ENCODE data around the gene ZNF547.

ZNF547 gene

GRCh38 chr19:57376151-57376550, 12.8 kb downstream of the ZNF547 start:
- DNase-seq, result no peak

DNA sequence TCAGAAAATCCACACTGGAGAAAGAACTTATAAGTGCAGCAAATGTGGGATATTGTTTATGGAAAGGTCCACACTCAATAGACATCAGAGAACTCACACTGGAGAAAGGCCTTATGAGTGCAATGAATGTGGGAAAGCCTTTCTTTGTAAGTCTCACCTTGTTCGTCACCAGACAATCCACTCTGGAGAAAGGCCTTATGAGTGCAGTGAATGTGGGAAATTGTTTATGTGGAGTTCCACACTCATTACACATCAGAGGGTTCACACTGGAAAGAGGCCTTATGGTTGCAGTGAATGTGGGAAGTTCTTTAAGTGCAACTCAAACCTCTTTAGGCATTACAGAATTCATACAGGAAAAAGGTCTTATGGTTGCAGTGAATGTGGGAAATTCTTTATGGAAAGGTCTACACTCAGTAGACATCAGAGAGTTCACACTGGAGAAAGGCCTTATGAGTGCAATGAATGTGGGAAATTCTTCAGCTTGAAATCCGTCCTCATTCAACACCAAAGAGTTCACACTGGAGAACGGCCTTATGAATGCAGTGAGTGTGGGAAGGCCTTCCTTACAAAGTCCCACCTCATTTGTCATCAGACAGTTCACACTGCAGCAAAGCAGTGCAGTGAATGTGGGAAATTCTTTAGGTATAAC, 14.3 kb downstream of the ZNF547 start:
- DNase-seq, result no peak

GRCh38 chr19:57380923-57381322, 17.6 kb downstream of the ZNF547 start:
- DNase-seq, result no peak

DNA sequence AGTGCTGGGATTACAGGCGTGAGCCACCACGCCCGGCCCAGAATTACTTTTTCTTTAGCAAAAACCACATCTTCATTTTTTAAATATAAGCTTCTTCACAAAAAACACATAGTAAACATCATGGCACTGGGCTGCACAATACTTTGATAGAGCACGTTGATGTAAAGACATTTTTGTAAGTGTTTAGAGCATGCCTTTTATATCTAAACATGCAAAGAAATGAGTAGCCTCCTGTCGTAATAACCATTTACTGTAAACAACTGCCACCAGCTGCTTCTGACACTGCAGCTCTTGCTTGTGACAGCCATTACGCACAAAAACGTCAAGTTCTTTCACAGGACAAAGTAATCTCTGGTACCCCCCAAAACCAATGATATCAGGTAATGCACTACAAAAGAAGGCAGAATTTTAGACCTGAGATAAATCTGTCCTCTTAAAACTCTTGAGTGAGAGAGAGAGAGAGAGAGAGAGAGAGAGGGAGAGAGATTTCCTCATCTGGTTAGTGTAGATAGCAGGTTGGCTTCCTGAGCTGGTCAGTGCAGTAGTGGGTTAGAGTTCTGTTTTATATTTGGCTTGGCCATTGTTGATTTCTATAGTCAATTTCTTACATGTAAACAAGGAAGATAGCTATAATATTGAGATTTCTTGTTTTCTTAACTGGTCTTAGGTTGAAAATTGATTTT, 19.6 kb downstream of the ZNF547 start:
- no peak for DNase-seq

- no peak for DNase-seq
Observed at GRCh38 chr19:57389194-57389729, 25.9 kb downstream of the ZNF547 start.

- peak; percentile 91 for DNase-seq
Observed at GRCh38 chr19:57389730-57390598, 26.6 kb downstream of the ZNF547 start, which contains the start of gene ZNF548. Gene ZNF548, plus strand, starts transcription at chr19:57389854. Its CDS starts 246 bp downstream, at chr19:57390100.

DNA sequence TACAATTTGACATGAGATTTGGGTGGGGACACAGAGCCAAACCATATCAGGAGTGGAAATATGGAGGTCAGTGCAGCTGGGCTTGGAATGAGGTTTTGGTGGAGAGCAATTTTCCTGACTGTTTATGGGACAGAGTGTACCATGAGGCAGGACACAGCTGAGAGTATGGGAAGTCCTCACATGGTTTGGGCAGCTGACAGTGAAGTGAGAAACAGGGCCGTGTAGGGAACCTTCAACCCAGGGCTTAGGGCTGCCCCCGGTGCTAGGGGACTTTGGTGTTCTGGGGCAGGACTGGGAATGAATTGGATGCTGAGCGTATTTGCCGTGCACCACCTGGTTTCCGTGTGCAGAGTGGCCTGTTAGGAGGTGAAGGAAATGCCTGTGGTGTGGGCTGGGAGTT, 32.4 kb downstream of the ZNF547 start:
- no peak for DNase-seq

- DNase-seq, result no peak
Observed at GRCh38 chr19:57398868-57399267, 35.5 kb downstream of the ZNF547 start.

DNA sequence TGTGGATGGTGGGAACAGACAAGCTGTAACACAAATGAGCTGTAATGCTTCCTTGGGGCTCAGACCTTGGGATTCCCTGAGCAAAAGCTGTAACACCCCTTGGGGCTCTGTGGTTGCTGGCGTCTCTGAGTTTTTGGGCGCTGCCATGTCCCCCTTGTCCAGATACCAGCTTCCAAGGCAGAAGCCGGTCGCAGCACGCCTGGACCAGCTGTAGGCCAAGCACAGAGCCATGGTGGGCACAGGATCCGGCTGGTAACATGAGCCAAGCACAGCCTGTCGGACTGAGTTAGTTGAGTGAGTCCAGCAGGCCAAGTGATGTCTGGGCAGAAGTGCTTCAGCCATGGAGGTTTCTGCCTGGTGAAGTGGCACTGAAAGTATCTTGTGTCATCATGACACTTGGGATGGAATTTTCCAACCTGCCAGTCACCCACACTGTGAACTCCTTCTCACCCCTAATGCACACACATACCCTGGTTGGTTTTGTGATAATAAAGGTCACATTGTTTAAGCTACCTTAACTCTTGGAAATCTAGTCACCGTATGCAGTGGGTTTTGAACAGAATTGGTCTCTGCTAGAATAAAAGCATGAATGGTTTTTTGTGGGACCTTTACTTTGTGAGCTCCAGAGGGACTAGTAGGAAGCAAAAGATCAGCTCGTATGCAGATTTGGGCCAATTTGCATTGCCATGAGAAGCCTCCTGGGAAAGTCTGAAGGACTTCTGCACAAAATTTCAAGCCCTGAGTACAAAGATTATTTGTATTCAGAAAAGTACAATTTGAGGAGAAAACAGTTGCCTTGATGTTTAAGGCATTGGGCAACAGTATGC, 40.6 kb downstream of the ZNF547 start:
- no peak for DNase-seq

GRCh38 chr19:57406516-57407123, 43.3 kb downstream of the ZNF547 start:
- DNase-seq, result no peak

DNA sequence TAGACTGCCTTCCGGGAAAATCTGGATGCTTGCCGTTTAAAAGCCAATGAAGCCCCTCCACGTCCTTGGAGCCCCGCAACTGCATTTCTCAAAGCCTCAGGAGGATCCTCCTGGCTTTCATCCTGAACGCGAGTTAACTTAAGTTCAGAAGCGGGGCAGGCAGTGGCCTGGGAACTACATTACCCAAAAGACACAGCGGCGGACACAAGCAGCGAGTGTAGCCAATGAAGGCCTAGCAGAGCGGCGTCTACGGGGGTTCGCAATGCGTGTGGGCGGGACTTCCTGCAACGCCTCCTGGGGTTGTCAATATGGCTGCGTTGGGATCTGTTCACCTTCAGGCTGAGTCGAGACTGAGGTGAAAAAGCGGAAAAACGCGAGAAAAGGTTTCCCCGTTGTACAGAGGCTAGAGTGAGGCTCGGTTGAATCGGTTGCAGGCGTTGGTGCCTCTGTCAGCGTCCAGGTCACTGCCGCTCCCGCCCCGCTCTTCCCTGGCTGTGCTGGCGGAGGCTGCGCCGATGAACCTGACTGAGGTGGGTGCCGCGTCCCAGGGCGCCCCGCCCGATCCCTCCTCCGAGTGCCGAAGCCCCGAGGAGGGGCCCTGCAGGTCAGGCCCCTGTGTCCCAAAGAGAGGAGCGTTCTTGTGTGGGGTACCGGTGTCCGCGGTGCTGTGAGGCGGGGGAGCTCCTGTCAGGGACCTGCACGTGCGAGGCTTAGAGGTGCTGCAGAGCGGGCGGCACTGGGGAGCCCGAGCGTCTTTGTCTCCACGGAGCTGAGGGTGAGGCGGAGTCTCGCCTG, 47.7 kb downstream of the ZNF547 start, which contains the start of gene ZNF17:
ZNF17 (plus strand) TSS at position 285 of the 795 bp plus-strand sequence. CDS start 2,455 bp downstream, outside the sequence.
- peak; percentile 63 for DNase-seq

DNA sequence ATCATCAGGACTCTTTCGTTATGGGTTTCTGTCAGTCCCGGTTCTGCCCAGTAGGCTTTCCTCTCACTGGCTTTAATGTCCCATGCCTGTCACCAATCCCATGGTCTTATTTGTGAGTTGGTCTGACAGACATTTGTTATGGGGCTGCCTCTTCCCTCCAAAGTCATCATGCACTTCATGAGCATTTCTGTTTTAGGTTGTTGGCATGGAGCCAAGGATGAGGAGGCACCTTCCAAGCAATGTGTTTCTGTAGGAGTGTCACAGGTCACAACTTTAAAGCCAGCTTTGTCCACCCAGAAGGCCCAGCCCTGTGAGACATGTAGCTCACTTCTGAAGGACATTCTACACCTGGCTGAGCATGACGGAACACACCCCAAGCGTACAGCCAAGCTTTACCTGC, 56.1 kb downstream of the ZNF547 start:
- DNase-seq, result no peak

DNA sequence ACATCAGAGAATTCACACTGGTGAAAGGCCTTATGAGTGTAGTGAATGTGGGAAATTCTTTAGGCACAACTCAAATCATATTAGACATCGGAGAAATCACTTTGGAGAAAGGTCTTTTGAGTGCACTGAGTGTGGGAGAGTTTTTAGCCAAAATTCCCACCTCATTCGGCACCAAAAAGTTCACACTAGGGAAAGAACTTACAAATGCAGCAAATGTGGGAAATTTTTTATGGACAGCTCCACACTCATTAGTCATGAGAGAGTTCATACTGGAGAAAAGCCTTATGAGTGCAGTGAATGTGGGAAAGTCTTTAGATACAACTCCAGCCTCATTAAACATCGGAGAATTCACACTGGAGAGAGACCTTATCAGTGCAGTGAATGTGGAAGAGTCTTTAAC, 57.7 kb downstream of the ZNF547 start:
- DNase-seq, result no peak
